GM12891 (cell line): ENCODE data around the gene CD300H.

Experiments
- POLR2A ChIP-seq: IDR thresholded peaks from 2 replicates; pipeline ENCODE4 v1.6.1; 2011; ENCODE audit warnings: low read depth, low read length, control low read depth
- POLR2AphosphoS5 ChIP-seq: IDR thresholded peaks from 2 replicates; pipeline ENCODE4 v1.6.1; 2011; ENCODE audit warnings: low read depth, low read length, control low read depth
- SPI1 ChIP-seq: IDR thresholded peaks from 2 replicates; pipeline ENCODE4 v1.6.1; 2011; ENCODE audit warnings: low read depth, low read length, control low read depth
- TAF1 ChIP-seq: IDR thresholded peaks from 2 replicates; pipeline ENCODE4 v1.6.1; 2011; ENCODE audit warnings: low read depth, low read length, control low read depth

DNA sequence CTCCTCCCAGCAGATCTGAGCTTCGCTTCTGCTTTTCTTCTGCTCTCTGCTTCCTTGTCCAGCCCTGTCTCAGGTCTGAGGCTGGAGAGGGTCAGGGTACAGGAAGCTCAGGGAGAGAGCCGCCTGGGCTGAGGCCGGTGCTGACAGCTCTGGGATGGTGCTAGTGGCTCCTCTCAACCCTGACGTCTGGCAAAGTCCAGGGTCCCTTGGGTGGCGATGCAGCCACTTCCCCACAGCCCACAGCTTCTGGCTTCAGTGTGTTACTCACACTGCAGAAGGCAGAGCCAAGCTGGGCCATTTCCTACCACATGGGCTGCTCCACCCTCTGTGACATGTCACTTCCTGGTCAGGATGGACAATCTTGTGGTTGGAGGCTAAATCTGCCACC, 21.5 kb downstream of the CD300H start, which contains the start of gene CD300C:
- TF ChIP-seq TAF1, result no peak
- TF ChIP-seq POLR2A, result no peak
- TF ChIP-seq SPI1, result 0 out of 2 replicates have a peak, but pooled peaks have one; percentile 6
- no peak for TF ChIP-seq POLR2AphosphoS5
